DMS79 treated with DMSO at 0.1 percent for 48 hours (cell line): Measurements from ENCODE around the gene KLLN.
A peak's percentile ranks its signal among the peaks of the same experiment; 100 is the strongest.
"Not testable (repeated sequence)": the region's sequence is repeated elsewhere in the genome, so short reads cannot be mapped to it uniquely, and the experiment has no call there.

Source experiments
- DNase-seq: peaks from one replicate; lab custom pipeline; 2025; lab: John Stamatoyannopoulos, UW

Gene KLLN

GRCh38 chr10:87866412-87866974 lies 3.2 kb upstream of the KLLN start:
- DNase-seq, result no peak

- no peak for DNase-seq
Measured at GRCh38 chr10:87865241-87865881, 2.0 kb upstream of the KLLN start.

- DNase-seq, result no peak
Measured at GRCh38 chr10:87864496-87865059, 1.2 kb upstream of the KLLN start.

- not testable (repeated sequence) for DNase-seq
Measured at GRCh38 chr10:87863951-87864495, 690 bp upstream of the KLLN start.

GRCh38 chr10:87862679-87863052 lies 667 bp downstream of the KLLN start:
- DNase-seq, result no peak

GRCh38 chr10:87861953-87862678 lies 1.2 kb downstream of the KLLN start:
- peak; percentile 82 for DNase-seq

GRCh38 chr10:87861566-87861952 lies 1.8 kb downstream of the KLLN start:
- no peak for DNase-seq

DNA sequence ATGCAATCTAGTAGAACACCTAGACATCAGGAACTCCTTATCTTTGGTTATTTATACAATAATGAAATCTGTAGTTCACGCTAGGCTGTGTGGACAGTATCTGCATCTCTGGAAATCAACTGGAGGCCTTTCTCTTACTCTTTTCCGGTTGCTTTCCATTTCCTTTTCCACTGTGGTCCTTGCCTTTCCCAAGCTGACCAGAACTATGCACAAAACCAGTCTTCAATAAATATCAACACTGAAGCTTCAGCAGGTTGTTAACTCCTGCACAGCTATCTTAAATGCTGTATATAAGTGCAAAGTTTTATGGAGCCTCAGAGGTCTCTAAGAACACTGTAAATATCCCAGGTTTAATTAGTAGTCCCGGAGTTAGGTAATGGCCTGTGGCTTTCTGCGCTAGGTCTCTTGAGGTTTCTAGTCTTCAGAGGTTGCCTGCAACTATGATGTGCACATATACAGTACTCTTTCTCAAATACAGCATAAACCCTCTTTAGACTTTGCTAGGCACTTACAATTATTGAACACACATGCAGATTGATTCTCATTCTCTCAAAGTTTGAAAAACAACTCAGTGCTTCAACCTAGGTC lies 2.4 kb downstream of the KLLN start:
- DNase-seq, result no peak

- no peak for DNase-seq
Measured at GRCh38 chr10:87860156-87860795, 3.1 kb downstream of the KLLN start.

DNA sequence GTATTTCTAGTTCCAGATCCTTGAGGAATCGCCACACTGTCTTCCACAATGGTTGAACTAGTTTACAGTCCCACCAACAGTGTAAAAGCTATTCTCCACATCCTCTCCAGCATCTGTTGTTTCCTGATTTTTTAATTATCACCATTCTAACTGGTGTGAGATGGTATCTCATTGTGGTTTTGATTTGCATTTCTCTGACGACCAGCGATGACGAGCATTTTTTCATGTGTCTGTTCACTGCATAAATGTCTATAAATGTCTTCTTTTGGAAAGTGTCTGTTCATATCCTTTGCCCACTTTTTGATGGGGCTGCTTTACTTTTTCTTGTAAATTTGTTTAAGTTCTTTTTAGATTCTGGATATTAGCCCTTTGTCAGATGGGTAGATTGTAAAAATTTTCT lies 7.7 kb downstream of the KLLN start:
- not testable (repeated sequence) for DNase-seq

DNA sequence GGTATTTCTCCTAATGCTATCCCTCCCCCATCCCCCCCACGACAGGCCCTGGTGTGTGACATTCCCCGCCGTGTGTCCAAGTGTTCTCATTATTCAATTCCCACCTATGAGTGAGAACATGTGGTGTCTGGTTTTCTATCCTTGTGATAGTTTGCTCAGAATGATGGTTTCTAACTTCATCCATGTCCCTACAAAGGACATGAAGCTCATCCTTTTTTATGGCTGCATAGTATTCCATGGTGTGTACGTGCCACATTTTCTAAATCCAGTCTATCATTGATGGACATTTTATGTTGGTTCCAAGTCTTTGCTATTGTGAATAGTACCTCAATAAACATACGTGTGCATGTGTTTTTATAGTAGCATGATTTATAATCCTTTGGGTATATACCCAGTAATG lies 8.1 kb downstream of the KLLN start:
- not testable (repeated sequence) for DNase-seq

- DNase-seq, result no peak
Measured at GRCh38 chr10:87852089-87852488, 11.2 kb downstream of the KLLN start.

DNA sequence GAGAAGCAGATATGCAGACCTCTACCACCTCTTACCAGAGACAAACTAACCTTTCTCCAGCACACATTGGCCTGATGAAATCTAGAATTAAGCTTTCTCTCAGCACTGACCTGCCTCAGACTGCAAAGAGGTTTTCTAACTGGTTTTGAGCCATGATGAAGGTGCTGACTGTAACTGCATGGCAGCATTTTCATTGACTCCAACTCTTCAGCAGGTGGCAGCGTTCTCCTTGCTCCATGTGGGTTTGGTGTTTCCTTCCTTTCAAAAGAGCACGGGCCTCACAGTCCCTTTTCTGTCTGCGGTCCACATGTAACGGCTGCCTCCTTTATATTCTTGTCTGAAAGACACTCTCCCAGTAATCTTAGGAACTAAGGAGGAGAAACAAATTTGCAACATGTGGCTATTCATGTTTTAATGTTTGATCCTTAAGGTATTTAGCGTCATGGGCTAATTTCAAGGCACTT lies 12.6 kb downstream of the KLLN start:
- DNase-seq, result no peak

DNA sequence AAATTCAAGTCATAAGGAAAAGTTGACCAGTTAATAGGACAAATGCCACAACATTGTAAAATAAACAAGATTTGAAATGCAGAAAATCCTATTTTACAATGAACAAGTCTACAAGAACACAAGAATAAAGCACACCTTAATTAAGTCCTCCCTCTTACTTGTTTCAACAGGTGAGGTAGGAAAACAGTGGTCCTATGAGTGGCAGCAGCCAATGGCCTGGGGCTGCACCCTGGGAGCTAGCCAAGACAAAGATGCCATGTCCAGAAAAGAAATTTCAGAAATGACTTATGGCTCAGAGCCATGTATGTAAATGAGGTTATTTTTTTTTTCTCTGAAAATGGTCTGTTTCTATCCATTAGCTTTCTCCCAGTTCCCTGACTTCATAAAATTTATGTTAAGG lies 14.3 kb downstream of the KLLN start:
- no peak for DNase-seq

- no peak for DNase-seq
Measured at GRCh38 chr10:87847550-87847949, 15.8 kb downstream of the KLLN start.

- DNase-seq, result not testable (repeated sequence)
Measured at GRCh38 chr10:87846711-87847110, 16.6 kb downstream of the KLLN start.

DNA sequence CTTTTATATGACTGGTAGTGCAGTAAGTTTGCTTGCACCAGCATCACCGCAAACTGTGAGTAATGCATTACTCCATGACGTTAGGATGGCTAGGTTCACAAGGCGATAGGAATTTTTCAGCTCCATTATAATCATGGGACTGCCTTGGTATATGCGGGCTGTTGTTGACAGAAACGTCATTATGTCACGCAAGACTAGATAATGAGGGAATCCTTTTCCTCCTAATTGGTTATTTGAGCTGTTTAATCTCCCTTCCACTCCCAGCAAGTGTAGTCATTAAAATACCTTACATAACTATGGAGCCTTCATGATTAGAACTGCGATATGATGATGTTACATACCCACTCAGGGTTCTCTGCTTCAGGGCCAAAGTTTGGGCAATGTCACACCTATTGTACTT lies 17.3 kb downstream of the KLLN start:
- no peak for DNase-seq

- DNase-seq, result no peak
Measured at GRCh38 chr10:87845624-87845998, 17.7 kb downstream of the KLLN start.

- no peak for DNase-seq
Measured at GRCh38 chr10:87844837-87845623, 18.3 kb downstream of the KLLN start.

GRCh38 chr10:87843714-87844113 lies 19.6 kb downstream of the KLLN start:
- no peak for DNase-seq
